Thymus (tissue), 11 donors: ENCODE data around the gene GAS2L3. TPM values are rescaled to one million over a fixed set of nuclear protein-coding genes. Genes with fewer than 3 reads are reported as not detected.

Experiments
- DNase-seq, 9 donors: peaks; one replicate each; pipeline ENCODE4 v3.0.0-alpha.2; 2013; ENCODE audit warnings: low spot score in 9 of 9, low read depth in 6 of 9, missing footprints in 1 of 9
- H3K27ac ChIP-seq, 2 donors: one replicate each; pipeline ENCODE4 v1.5.1; 2013; ENCODE audit warnings: control low read depth in 1 of 2, low read depth in 1 of 2, low read length in 1 of 2, mild to moderate bottlenecking in 1 of 2, moderate library complexity in 1 of 2
- H3K27me3 ChIP-seq, 2 donors: one replicate each; pipeline ENCODE4 v1.5.1; 2013; ENCODE audit warnings: low read length in 1 of 2; ENCODE audit not compliant: control insufficient read depth in 2 of 2, insufficient read depth in 1 of 2
- H3K36me3 ChIP-seq, 2 donors: one replicate each; pipeline ENCODE4 v1.5.1; 2013; ENCODE audit warnings: low read length in 1 of 2, mild to moderate bottlenecking in 1 of 2, moderate library complexity in 1 of 2; ENCODE audit not compliant: control insufficient read depth in 2 of 2, insufficient read depth in 2 of 2
- H3K4me1 ChIP-seq, 2 donors: one replicate each; pipeline ENCODE4 v1.5.1; 2013; ENCODE audit warnings: low read length in 2 of 2; ENCODE audit not compliant: control insufficient read depth in 2 of 2, insufficient read depth in 2 of 2
- H3K4me3 ChIP-seq, 2 donors: one replicate each; pipeline ENCODE4 v1.5.1; 2013; ENCODE audit warnings: low read length in 2 of 2, control low read depth in 1 of 2, mild to moderate bottlenecking in 1 of 2
- H3K9me3 ChIP-seq, 2 donors: one replicate each; pipeline ENCODE4 v1.5.1; 2013; ENCODE audit warnings: low read length in 1 of 2, mild to moderate bottlenecking in 1 of 2; ENCODE audit not compliant: control insufficient read depth in 2 of 2, insufficient read depth in 1 of 2
- WGBS: extraction: QIAGEN DNeasy Blood & Tissue Kit; methylation state at CpG from one replicate; pipeline ENCODE4 v1.1.7; 2013; 5-methylcytosine and 5-hydroxymethylcytosine counted together
- polyA plus RNA-seq: library from polyadenylated mRNA; stranded (reverse); fragments of 200-250 nt; gene quantifications from one replicate; pipeline ENCODE4 v1.2.3, GENCODE V29; 2013
- total RNA-seq: library from RNA; stranded (reverse); fragments of 120-200 nt; gene quantifications from one replicate; pipeline ENCODE4 v1.2.4, GENCODE V29; 2013
- donor health status: healthy.

GAS2L3 gene
- total and polyA plus RNA-seq, 2 donors, result 2.2 to 4.4 TPM

GRCh38 chr12:100668945-100669536, 95.6 kb downstream of the GAS2L3 start:
- Histone ChIP-seq H3K9me3 (no peaks in the 10 kb centered on the region), H3K27ac (no peak overlapping the region), H3K4me1 (no peaks in the 10 kb centered on the region), H3K36me3 (no peaks in the 10 kb centered on the region), H3K27me3 (no peaks in the 10 kb centered on the region), H3K4me3 (no peak overlapping the region)
- DNase-seq, result peak in 5 of 9 donors; percentile 23 to 45 (median 36)
- 36% methylated on average over 9 of the region's 9 CpGs for WGBS

- Histone ChIP-seq H3K27me3 (no peaks in the 10 kb centered on the region), H3K27ac (no peak overlapping the region), H3K9me3 (no peaks in the 10 kb centered on the region), H3K36me3 (no peaks in the 10 kb centered on the region), H3K4me3 (no peak overlapping the region), H3K4me1 (no peaks in the 10 kb centered on the region)
- 89% methylated on average over 4 of the region's 4 CpGs for WGBS
- no peak for DNase-seq
These were observed 96.4 kb downstream of the GAS2L3 start for GRCh38 chr12:100669922-100670321.

GRCh38 chr12:100671396-100672074, 98.1 kb downstream of the GAS2L3 start:
- no peaks in the 10 kb centered on the region for H3K9me3 ChIP-seq
- no peaks in the 10 kb centered on the region for H3K27me3 ChIP-seq
- H3K4me3 ChIP-seq, result no peak overlapping the region
- no peak overlapping the region for H3K27ac ChIP-seq
- WGBS, result 90% methylated on average over 7 of the region's 7 CpGs
- DNase-seq, result no peak
- H3K4me1 ChIP-seq, result no peaks in the 10 kb centered on the region
- H3K36me3 ChIP-seq, result no peaks in the 10 kb centered on the region

- WGBS, result 58% methylated on average over 2 of the region's 2 CpGs
These were observed 98.7 kb downstream of the GAS2L3 start for GRCh38 chr12:100672075-100672592.

GRCh38 chr12:100674036-100674888, 100.8 kb downstream of the GAS2L3 start:
- 71% methylated on average over 7 of the region's 7 CpGs for WGBS
- no peak for DNase-seq
- Histone ChIP-seq H3K4me1 (no peaks in the 10 kb centered on the region), H3K4me3 (no peak overlapping the region), H3K27me3 (no peaks in the 10 kb centered on the region), H3K9me3 (no peaks in the 10 kb centered on the region), H3K27ac (no peak overlapping the region), H3K36me3 (no peaks in the 10 kb centered on the region)

More at GRCh38 chr12:100672075-100672592, 98.7 kb downstream of the GAS2L3 start:
- Histone ChIP-seq H3K9me3 (no peaks in the 10 kb centered on the region), H3K36me3 (no peaks in the 10 kb centered on the region), H3K27me3 (no peaks in the 10 kb centered on the region), H3K4me1 (no peaks in the 10 kb centered on the region), H3K4me3 (no peak overlapping the region), H3K27ac (no peak overlapping the region)
- peak in 5 of 9 donors; percentile 4 to 39 (median 22) for DNase-seq

Other genes starting within 250 kb of the GAS2L3 start
- gene SLC17A8, start 216.6 kb upstream of the GAS2L3 start, total RNA-seq, result 3.0 TPM
- 0.37 TPM for gene SLC17A8, start 216.6 kb upstream of the GAS2L3 start, polyA plus RNA-seq
- gene NR1H4, start 99.8 kb upstream of the GAS2L3 start, total RNA-seq, result 0.05 TPM
- 0.23 TPM for gene NR1H4, start 99.8 kb upstream of the GAS2L3 start, polyA plus RNA-seq
- gene ANO4, start 221.1 kb downstream of the GAS2L3 start, total RNA-seq, result 0.28 TPM
- gene ANO4, start 221.1 kb downstream of the GAS2L3 start, polyA plus RNA-seq, result 0.89 TPM